OCI-LY1 (cell line): ENCODE results near the gene MLXIPL.
A peak's percentile ranks its signal among the peaks of the same experiment; 100 is the strongest.

ENCODE experiments used
- H2AFZ ChIP-seq: fragments of 200-600 bp; sonication (generic), shearing (Covaris generic); 2 replicates; pipeline ENCODE4 v1.6.0; 2014; ENCODE audit warnings: antibody characterized with exemption, mild to moderate bottlenecking, low read length
- H3F3A ChIP-seq: fragments of 200-600 bp; sonication (generic), shearing (Covaris generic); 2 replicates; pipeline ENCODE4 v1.6.0; 2014; ENCODE audit warnings: mild to moderate bottlenecking, antibody characterized with exemption, low read length, moderate library complexity; ENCODE audit not compliant: insufficient read depth
- H3K27ac ChIP-seq: fragments of 200-600 bp; sonication (generic); 2 replicates; pipeline ENCODE4 v1.5.1; 2014; ENCODE audit warnings: low read length, mixed run types, mild to moderate bottlenecking, low read depth; ENCODE audit not compliant: poor library complexity, severe bottlenecking
- H3K27me3 ChIP-seq: fragments of 200-600 bp; sonication (generic); 2 replicates; pipeline ENCODE4 v1.6.0; 2014; ENCODE audit warnings: antibody characterized with exemption, mild to moderate bottlenecking, low read length, moderate library complexity; ENCODE audit not compliant: insufficient read depth
- H3K36me3 ChIP-seq: fragments of 200-600 bp; sonication (generic); 2 replicates; pipeline ENCODE4 v1.6.1; 2014; ENCODE audit warnings: mild to moderate bottlenecking, antibody characterized with exemption, low read length, moderate library complexity, mixed read lengths; ENCODE audit not compliant: insufficient read depth
- H3K4me1 ChIP-seq: fragments of 200-600 bp; sonication (generic); 2 replicates; pipeline ENCODE4 v1.5.1; 2014; ENCODE audit warnings: mild to moderate bottlenecking, low read length, moderate library complexity; ENCODE audit not compliant: insufficient read depth, severe bottlenecking
- H3K4me2 ChIP-seq: fragments of 200-600 bp; sonication (generic), shearing (Covaris generic); 2 replicates; pipeline ENCODE4 v1.6.1; 2014; ENCODE audit warnings: low read length
- H3K4me3 ChIP-seq: fragments of 200-600 bp; sonication (generic); 2 replicates; pipeline ENCODE4 v1.5.1; 2014; ENCODE audit warnings: low read length, low read depth, mild to moderate bottlenecking, mixed read lengths; ENCODE audit not compliant: poor library complexity, severe bottlenecking
- H3K79me2 ChIP-seq: fragments of 200-600 bp; shearing (Covaris generic); 2 replicates; pipeline ENCODE4 v1.6.1; 2016; ENCODE audit warnings: mixed run types, low read length, mixed read lengths; ENCODE audit not compliant: insufficient read depth
- H3K9ac ChIP-seq: fragments of 200-600 bp; sonication (generic), shearing (Covaris generic); 2 replicates; pipeline ENCODE4 v1.6.1; 2014; ENCODE audit warnings: mild to moderate bottlenecking, low read length, mixed read lengths
- H3K9me2 ChIP-seq: fragments of 200-600 bp; sonication (generic), shearing (Covaris generic); 2 replicates; pipeline ENCODE4 v1.6.1; 2014; ENCODE audit warnings: low read depth, mild to moderate bottlenecking, low read length, mixed read lengths
- H3K9me3 ChIP-seq: fragments of 200-600 bp; shearing (Covaris generic); 2 replicates; pipeline ENCODE4 v1.6.1; 2014; ENCODE audit warnings: low read length, mixed read lengths
- H4K20me1 ChIP-seq: fragments of 200-600 bp; sonication (generic), shearing (Covaris generic); 2 replicates; pipeline ENCODE4 v1.6.0; 2016; ENCODE audit warnings: mild to moderate bottlenecking, low read length; ENCODE audit not compliant: insufficient read depth
- EZH2 ChIP-seq: fragments of 200-600 bp; sonication (generic), shearing (Covaris generic); IDR thresholded peaks from 2 replicates; pipeline ENCODE4 v1.8.0; 2017; ENCODE audit warnings: borderline replicate concordance, mixed run types, mild to moderate bottlenecking, antibody characterized with exemption, low read length, moderate library complexity, mixed read lengths
- TF ChIP-seq, protein P1 (sequence below): fragments of 200-600 bp; sonication (generic), shearing (Covaris generic); IDR thresholded peaks from 2 replicates; pipeline ENCODE4 v1.5.1; 2017; ENCODE audit warnings: mild to moderate bottlenecking, antibody characterized with exemption, low read length, moderate library complexity, mixed read lengths

Gene MLXIPL

GRCh38 chr7:73578342-73579128, 45.8 kb downstream of the MLXIPL start, which contains the start of gene TBL2:
Gene TBL2, minus strand, starts transcription at chr7:73578579. Its CDS starts 30 bp downstream, at chr7:73578549.
- peaks cover 17% of the 10 kb centered on the region for H3K36me3 ChIP-seq
- peak within 1 kb of the TSS; percentile 86 for H3K4me3 ChIP-seq
- peaks cover 12% of the 10 kb centered on the region for H3K79me2 ChIP-seq
- H3K9me3 ChIP-seq, result no peaks in the 10 kb centered on the region
- H3K9me2 ChIP-seq, result no peaks in the 10 kb centered on the region
- peak within 1 kb of the TSS; percentile 90 for H3K9ac ChIP-seq
- H3K4me1 ChIP-seq, result peaks cover 21% of the 10 kb centered on the region
- no peaks in the 10 kb centered on the region for H3F3A ChIP-seq
- no peaks in the 10 kb centered on the region for H4K20me1 ChIP-seq
- H3K4me2 ChIP-seq, result peak within 1 kb of the TSS; percentile 93
- peak within 1 kb of the TSS; percentile 72 for H3K27ac ChIP-seq
- no peaks in the 10 kb centered on the region for H3K27me3 ChIP-seq
- peak within 1 kb of the TSS; percentile 93 for H2AFZ ChIP-seq
- TF ChIP-seq, protein P1, sequence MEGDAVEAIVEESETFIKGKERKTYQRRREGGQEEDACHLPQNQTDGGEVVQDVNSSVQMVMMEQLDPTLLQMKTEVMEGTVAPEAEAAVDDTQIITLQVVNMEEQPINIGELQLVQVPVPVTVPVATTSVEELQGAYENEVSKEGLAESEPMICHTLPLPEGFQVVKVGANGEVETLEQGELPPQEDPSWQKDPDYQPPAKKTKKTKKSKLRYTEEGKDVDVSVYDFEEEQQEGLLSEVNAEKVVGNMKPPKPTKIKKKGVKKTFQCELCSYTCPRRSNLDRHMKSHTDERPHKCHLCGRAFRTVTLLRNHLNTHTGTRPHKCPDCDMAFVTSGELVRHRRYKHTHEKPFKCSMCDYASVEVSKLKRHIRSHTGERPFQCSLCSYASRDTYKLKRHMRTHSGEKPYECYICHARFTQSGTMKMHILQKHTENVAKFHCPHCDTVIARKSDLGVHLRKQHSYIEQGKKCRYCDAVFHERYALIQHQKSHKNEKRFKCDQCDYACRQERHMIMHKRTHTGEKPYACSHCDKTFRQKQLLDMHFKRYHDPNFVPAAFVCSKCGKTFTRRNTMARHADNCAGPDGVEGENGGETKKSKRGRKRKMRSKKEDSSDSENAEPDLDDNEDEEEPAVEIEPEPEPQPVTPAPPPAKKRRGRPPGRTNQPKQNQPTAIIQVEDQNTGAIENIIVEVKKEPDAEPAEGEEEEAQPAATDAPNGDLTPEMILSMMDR, result no peak
- TF ChIP-seq EZH2, result no peak

DNA sequence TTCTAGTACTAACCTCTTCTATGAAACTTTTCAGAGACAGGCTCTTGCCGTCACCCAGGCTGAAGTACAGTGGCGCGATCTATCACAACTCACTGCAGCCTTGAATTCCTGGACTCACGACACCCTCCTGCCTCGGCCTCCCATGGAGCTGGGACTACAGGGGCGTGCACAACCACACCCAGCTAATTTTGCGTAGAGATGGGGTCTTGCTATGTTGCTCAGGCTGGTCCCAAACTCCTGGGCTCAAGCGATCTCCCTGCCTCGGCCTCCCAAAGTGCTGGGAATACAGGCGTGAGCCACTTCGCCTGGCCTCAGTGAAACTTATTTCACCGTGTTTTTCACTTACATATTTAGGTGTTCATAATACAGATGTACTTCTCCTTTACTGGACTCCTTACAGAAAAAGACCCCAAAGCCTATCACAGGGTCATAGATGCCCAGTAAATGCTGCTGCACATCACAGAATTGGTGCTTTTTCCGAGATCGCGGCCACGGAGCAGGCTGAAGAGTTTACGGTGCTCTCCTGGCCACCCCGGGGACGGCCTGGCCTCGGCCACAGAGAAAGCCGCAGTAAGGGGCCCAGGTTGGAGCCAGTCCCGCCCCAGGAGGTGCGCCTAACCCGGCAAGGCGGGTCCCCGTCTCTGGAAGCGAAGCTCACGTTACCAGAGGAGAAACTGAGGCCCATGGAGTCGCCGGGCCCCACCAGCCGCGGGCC, 46.5 kb downstream of the MLXIPL start:
- no peak for TF ChIP-seq EZH2
- TF ChIP-seq, protein P1, result no peak

GRCh38 chr7:73573791-73574190, 50.5 kb downstream of the MLXIPL start:
- Histone ChIP-seq H3K9me2 (no peaks in the 10 kb centered on the region), H3F3A (no peaks in the 10 kb centered on the region), H3K4me3 (no peak overlapping the region), H3K79me2 (peaks cover 12% of the 10 kb centered on the region), H2AFZ (no peak overlapping the region), H3K9ac (no peak overlapping the region), H3K4me2 (no peak overlapping the region), H3K4me1 (peaks cover 13% of the 10 kb centered on the region), H3K9me3 (no peaks in the 10 kb centered on the region), H3K27me3 (no peaks in the 10 kb centered on the region), H4K20me1 (no peaks in the 10 kb centered on the region), H3K36me3 (peaks cover 63% of the 10 kb centered on the region), H3K27ac (no peak overlapping the region)
- no peak for TF ChIP-seq EZH2
- TF ChIP-seq, protein P1, result no peak

More for the DNA sequence above, 46.5 kb downstream of the MLXIPL start:
- peak overlapping the region; percentile 93 for H3K4me2 ChIP-seq
- no peaks in the 10 kb centered on the region for H3K9me3 ChIP-seq
- H3K4me1 ChIP-seq, result peaks cover 21% of the 10 kb centered on the region
- H4K20me1 ChIP-seq, result no peaks in the 10 kb centered on the region
- peaks cover 12% of the 10 kb centered on the region for H3K79me2 ChIP-seq
- H3K27ac ChIP-seq, result peak overlapping the region; percentile 17
- H3K27me3 ChIP-seq, result no peaks in the 10 kb centered on the region
- H3F3A ChIP-seq, result no peaks in the 10 kb centered on the region
- peaks cover 25% of the 10 kb centered on the region for H3K36me3 ChIP-seq
- peak overlapping the region; percentile 90 for H3K9ac ChIP-seq
- H3K9me2 ChIP-seq, result no peaks in the 10 kb centered on the region
- no peak overlapping the region for H2AFZ ChIP-seq
- peak overlapping the region; percentile 86 for H3K4me3 ChIP-seq
